GM18907 (cell line): Measurements from ENCODE around the gene EIF3L.

ENCODE experiments used
- ATAC-seq: cut with Tn5 transposase; IDR thresholded peaks from one replicate; pipeline ENCODE4 v1.9.1; 2021; ENCODE audit warnings: mild to moderate bottlenecking, moderate library complexity; ENCODE audit not compliant: unreplicated experiment

Gene EIF3L

DNA sequence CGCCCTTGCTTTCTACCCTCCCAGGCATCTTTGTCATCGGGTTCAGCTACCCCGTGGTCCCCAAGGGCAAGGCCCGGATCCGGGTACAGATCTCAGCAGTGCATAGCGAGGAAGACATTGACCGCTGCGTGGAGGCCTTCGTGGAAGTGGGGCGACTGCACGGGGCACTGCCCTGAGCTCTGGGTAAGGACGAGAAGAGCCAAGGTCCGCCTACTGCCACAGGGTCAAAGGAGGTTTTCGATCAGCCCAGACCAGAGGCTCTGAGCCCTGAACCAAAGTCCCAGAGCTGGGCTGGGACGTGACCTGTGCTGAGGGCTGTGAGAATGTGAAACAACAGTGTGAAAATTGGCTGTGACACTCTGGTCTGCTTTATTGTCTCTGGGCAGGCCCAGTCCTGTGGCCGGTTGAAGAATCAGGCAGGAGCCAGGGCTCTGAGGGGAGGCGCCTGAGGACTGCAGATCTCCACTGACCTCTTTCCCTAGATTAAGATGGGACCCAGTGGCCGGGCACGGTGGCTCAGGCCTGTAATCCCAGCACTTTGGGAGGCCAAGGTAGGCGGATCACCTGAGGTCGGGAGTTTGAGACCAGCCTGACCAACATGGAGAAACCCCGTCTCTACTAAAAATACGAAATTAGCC, 32.6 kb upstream of the EIF3L start:
- no peak for ATAC-seq

DNA sequence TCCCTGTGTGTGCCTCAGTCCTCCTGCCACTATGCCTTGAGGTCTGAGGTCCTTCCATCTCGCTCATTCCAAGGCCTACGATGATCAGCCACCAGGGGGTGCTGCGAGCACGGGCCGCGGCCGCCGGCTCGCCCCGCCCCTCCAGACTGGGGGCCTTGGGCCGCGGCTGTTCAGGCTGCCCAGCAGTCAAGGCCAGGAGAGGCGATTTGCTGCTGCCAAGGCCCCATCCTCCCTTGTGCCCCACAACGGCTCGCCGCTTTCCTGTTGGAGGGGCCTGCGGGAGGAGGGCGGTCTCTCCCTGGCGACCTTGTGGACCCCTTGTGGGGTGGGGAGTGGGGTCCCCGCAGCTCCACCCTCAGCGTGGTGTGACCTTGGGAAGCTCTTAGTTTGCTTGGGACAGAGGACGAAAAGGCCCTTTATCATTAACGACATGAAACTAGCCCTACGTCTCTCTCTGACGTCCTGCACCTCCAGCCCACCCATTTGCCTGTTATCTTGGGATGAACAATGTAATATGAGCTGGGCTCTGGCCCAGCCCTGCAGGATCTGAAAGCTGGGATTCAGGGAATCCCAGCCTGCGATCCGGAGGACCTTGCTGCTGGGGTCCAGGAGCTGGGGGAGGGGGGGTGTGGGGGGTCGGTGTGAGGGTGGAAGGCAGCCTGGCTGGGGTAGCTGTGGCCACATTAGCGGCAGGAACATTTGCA, 31.4 kb upstream of the EIF3L start:
- no peak for ATAC-seq

GRCh38 chr22:37818409-37819104, 30.7 kb upstream of the EIF3L start:
- no peak for ATAC-seq

DNA sequence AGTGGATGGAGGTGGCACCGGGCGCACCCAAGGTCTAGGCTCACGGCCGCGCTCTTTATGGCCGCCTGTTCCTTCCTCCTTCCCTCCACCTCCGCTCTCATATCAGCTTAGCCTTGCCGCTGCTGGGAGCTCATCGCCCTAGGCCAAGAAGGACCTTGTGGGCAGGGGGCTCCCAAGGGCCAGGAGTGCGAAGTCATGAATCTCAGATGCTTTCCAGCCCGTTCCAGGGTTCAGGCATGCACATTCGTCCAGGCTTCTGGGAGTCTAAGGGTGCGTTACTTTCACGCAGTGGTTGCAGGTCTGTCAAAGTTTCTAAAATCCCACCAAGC, 30.1 kb upstream of the EIF3L start:
- no peak for ATAC-seq

GRCh38 chr22:37820350-37820749, 28.9 kb upstream of the EIF3L start:
- no peak for ATAC-seq

GRCh38 chr22:37822079-37822833, 27.0 kb upstream of the EIF3L start:
- no peak for ATAC-seq

- ATAC-seq = no peak
Measured at GRCh38 chr22:37823134-37823985, 25.9 kb upstream of the EIF3L start, which contains the start of gene GALR3. Gene GALR3, plus strand, starts transcription at chr22:37823382. Its CDS starts 25 bp downstream, at chr22:37823407.

DNA sequence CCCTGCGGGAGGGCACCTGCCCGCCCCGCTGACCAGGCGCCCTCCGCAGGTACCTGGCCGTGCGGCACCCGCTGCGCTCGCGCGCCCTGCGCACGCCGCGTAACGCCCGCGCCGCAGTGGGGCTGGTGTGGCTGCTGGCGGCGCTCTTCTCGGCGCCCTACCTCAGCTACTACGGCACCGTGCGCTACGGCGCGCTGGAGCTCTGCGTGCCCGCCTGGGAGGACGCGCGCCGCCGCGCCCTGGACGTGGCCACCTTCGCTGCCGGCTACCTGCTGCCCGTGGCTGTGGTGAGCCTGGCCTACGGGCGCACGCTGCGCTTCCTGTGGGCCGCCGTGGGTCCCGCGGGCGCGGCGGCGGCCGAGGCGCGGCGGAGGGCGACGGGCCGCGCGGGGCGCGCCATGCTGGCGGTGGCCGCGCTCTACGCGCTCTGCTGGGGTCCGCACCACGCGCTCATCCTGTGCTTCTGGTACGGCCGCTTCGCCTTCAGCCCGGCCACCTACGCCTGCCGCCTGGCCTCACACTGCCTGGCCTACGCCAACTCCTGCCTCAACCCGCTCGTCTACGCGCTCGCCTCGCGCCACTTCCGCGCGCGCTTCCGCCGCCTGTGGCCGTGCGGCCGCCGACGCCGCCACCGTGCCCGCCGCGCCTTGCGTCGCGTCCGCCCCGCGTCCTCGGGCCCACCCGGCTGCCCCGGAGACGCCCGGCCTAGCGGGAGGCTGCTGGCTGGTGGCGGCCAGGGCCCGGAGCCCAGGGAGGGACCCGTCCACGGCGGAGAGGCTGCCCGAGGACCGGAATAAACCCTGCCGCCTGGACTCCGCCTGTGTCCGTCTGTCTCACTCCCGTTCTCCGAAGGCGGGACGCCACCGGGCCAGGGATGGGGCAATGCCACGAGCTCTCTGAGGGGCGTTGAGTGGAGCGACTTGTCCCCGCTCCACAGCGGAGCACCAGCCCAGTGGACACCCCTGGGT, 24.3 kb upstream of the EIF3L start:
- no peak for ATAC-seq

- ATAC-seq = no peak
Measured at GRCh38 chr22:37827056-37827455, 22.2 kb upstream of the EIF3L start.

GRCh38 chr22:37830093-37830842, 19.0 kb upstream of the EIF3L start:
- ATAC-seq = no peak

- ATAC-seq = no peak
Measured at GRCh38 chr22:37831472-37831871, 17.7 kb upstream of the EIF3L start.

DNA sequence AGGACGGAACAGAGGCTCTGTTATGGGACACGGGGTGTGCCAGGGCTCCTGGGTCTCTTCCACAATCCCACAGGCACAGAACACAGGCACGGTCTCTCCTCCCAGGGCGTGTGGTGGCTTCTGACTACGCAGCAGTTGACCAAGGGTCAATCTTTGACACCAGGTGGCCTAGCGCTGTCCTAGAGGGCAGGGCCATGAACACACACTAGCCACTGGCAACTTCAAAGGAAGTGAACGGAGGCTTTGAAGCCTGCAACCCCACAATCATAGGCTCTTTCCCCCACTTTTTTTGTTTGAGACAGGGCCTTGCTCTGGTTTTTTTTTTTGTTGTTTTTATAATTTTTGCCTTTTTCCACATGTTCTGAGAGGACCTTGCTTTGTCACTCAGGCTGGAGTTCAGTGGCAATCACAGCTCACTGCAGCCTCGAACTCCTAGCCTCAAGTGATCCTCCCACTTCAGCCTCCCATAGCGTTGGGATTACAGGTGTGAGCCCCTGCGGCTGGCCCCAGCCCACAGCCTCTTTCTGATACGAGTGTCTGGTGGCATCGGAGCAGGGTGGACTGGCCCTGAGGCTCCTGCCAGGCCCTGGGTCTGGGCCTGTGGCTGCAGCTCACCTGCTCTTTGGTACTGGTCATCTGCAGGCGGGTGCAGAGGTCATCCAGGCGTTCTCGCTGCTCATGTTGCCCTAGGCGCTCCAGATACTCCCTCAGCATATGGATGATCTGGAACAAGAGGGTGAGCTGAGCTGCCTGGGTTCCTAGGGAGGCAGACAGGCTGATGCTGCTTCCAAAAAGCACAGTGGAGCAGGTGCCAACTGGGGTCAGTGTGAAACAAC, 17.0 kb upstream of the EIF3L start:
- no peak for ATAC-seq

DNA sequence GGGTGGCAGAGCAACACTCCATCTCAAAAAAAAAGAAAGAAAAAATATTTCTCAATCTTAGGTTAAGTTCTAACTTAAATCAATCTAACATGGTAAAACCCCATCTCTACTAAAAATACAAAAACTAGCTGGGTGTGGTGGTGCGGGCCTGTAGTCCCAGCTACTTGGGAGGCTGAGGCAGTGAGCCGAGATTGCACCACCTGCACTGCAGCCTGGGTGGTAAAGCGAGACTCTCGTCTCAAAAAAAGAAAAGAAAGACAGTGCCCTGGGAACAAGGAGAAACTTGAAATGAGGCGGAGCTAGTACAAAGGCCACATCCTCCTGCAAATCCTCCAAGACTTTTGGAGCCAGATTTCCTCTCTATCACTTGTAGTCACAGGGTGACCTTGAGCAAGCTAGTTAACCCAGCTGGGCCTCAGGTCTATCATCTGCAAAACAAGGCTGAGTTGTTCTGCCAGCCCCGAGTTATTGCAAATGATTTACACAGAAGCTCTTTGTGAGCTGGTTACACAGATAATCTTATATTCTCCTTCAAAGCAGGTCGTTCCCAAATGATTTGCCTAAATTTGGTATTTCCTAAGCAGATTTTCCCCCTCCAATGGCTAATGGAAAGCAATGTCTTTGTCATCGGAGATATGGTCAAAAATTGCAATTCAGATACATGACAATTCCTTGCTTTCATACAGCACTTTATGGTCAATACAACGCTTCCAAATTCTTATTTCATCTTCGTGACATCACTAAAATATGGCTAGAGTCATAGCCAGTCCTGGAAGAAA, 7.0 kb upstream of the EIF3L start:
- ATAC-seq = no peak

DNA sequence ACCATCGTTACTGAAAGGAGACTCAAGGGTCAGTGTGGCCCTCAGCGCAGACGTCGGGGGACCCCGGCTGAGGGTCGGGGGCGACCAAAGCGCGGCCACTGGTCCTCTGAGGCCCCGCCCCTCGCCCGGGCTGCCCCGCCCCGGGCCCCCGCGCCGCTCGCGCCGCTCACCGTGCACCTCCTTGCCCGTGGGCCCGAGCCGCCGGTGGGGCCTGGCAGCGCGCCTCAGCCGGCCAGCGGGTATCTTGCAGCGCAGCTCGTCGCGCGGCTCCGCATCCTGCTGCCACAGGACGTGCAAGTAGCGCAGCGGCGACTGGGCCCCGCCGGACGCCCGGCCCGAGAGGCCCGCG, 5.5 kb upstream of the EIF3L start:
- peak; percentile 49 for ATAC-seq

GRCh38 chr22:37844904-37845329, 4.3 kb upstream of the EIF3L start:
- no peak for ATAC-seq

DNA sequence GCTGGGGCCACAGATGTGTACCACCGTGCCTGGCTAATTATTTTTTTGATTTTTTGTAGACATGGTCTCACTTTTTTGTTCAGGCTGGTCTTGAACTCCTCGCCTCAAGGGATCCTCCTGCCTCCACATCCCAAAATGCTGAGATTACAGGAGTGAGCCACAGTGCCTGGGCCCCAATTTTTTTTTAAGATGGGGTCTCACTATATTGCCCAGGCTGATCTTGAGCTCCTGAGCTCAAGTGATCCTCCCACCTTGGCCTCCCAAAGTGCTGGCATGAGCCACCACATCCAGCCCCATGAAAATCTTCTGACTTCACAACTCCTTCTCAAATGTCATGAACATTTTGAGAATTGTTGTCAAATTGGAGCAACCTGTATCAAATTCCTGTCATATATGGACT, 2.8 kb upstream of the EIF3L start:
- ATAC-seq = no peak

DNA sequence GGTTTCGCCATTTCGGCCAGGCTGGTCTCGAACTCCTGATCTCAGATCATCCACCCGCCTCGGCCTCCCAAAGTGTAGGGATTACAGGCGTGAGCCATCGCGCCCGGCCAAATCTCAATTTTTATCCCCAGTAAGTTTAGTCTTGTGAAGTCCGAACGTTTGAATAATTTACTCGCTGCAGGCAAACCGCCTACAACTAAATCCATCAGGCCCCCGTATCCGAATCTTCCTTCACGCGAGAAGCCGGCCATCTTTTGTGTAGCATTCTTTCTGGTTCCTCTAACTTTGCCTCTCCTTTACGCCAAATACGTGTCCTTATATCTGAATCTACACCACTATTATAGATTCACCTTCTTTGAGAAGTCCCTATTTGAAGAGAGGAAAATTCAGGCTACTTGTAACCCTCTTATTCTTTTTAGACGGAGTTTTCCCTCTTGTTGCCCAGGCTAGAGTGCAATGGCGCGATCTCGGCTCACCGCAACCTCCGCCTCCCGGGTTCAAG, 581 bp upstream of the EIF3L start:
- ATAC-seq = no peak
